H9 (cell line): Measurements from ENCODE around the gene NEURL1. TPM values are rescaled to one million over a fixed set of nuclear protein-coding genes. Genes with fewer than 3 reads are reported as not detected.

Source experiments
- DNase-seq: peaks from one replicate; pipeline ENCODE4 v3.0.0-alpha.2; 2017
- H2AFZ ChIP-seq: one replicate; pipeline ENCODE4 v1.6.1; 2013; ENCODE audit warnings: mild to moderate bottlenecking, low read length, control low read depth, moderate library complexity
- H2AK5ac ChIP-seq: 2 replicates; pipeline ENCODE4 v1.6.1; 2013; ENCODE audit warnings: low read length, control low read depth, mixed read lengths; ENCODE audit not compliant: insufficient read length
- H2BK120ac ChIP-seq: one replicate; pipeline ENCODE4 v1.6.1; 2013; ENCODE audit warnings: low read depth, mild to moderate bottlenecking, low read length, control low read depth, inconsistent platforms; ENCODE audit not compliant: poor library complexity, severe bottlenecking
- H2BK12ac ChIP-seq: 2 replicates; pipeline ENCODE4 v1.6.1; 2013; ENCODE audit warnings: low read length, control low read depth, mixed read lengths, low read depth; ENCODE audit not compliant: insufficient read length
- H2BK15ac ChIP-seq: 2 replicates; pipeline ENCODE4 v1.6.1; 2013; ENCODE audit warnings: low read depth, low read length, control low read depth
- H2BK20ac ChIP-seq: one replicate; pipeline ENCODE4 v1.6.1; 2013; ENCODE audit warnings: low read depth, mild to moderate bottlenecking, low read length, control low read depth, inconsistent platforms; ENCODE audit not compliant: poor library complexity, severe bottlenecking
- H2BK5ac ChIP-seq: 2 replicates; pipeline ENCODE4 v1.6.1; 2013; ENCODE audit warnings: low read length, control low read depth, mixed read lengths; ENCODE audit not compliant: insufficient read length
- H3K14ac ChIP-seq: 2 replicates; pipeline ENCODE4 v1.6.1; 2013; ENCODE audit warnings: low read length, control low read depth; ENCODE audit not compliant: insufficient read depth
- H3K18ac ChIP-seq: 2 replicates; pipeline ENCODE4 v1.6.1; 2013; ENCODE audit warnings: low read depth, mild to moderate bottlenecking, mixed read lengths, low read length, control low read depth; ENCODE audit not compliant: insufficient read length
- H3K23ac ChIP-seq: 2 replicates; pipeline ENCODE4 v1.6.1; 2013; ENCODE audit warnings: low read length, control low read depth, mixed read lengths, low read depth; ENCODE audit not compliant: insufficient read length
- H3K23me2 ChIP-seq: 2 replicates; pipeline ENCODE4 v1.6.1; 2013; ENCODE audit warnings: low read depth, mild to moderate bottlenecking, mixed read lengths, low read length, control low read depth; ENCODE audit not compliant: insufficient read length, poor library complexity, severe bottlenecking
- H3K27ac ChIP-seq: 2 replicates; pipeline ENCODE4 v1.5.1; 2013; ENCODE audit warnings: low read length, control low read depth, mixed read lengths, low read depth; ENCODE audit not compliant: insufficient read length
- H3K27me3 ChIP-seq: 2 replicates; pipeline ENCODE4 v1.6.1; 2013; ENCODE audit warnings: low read length, control low read depth, inconsistent platforms; ENCODE audit not compliant: insufficient read depth
- H3K4ac ChIP-seq: 2 replicates; pipeline ENCODE4 v1.6.1; 2013; ENCODE audit warnings: low read depth, mild to moderate bottlenecking, control low read depth, inconsistent platforms, low read length, moderate library complexity
- H3K4me1 ChIP-seq: 2 replicates; pipeline ENCODE4 v1.6.1; 2013; ENCODE audit warnings: low read length, control low read depth, inconsistent platforms; ENCODE audit not compliant: insufficient read depth
- H3K4me2 ChIP-seq: 2 replicates; pipeline ENCODE4 v1.6.1; 2013; ENCODE audit warnings: low read length, control low read depth, mixed read lengths; ENCODE audit not compliant: insufficient read length, insufficient read depth
- H3K56ac ChIP-seq: 2 replicates; pipeline ENCODE4 v1.6.1; 2013; ENCODE audit warnings: low read depth, mild to moderate bottlenecking, mixed read lengths, low read length, control low read depth; ENCODE audit not compliant: insufficient read length
- H3K79me1 ChIP-seq: 2 replicates; pipeline ENCODE4 v1.6.1; 2013; ENCODE audit warnings: low read depth, mild to moderate bottlenecking, moderate library complexity, low read length, control low read depth, inconsistent platforms; ENCODE audit not compliant: insufficient read depth, poor library complexity, severe bottlenecking
- H3K79me2 ChIP-seq: 2 replicates; pipeline ENCODE4 v1.6.1; 2013; ENCODE audit warnings: low read length, control low read depth, inconsistent platforms; ENCODE audit not compliant: insufficient read depth
- H3K9ac ChIP-seq: 2 replicates; pipeline ENCODE4 v1.6.1; 2013; ENCODE audit warnings: low read length, control low read depth, mixed read lengths; ENCODE audit not compliant: insufficient read length; ENCODE audit errors: extremely low read depth
- H3K9me3 ChIP-seq: one replicate; pipeline ENCODE4 v1.6.1; 2013; ENCODE audit warnings: low read depth, low read length, inconsistent platforms; ENCODE audit not compliant: control insufficient read depth
- H3T11ph ChIP-seq: one replicate; pipeline ENCODE4 v1.6.1; 2013; ENCODE audit warnings: mild to moderate bottlenecking, low read length, control low read depth, inconsistent platforms
- H4K20me1 ChIP-seq: one replicate; pipeline ENCODE4 v1.6.1; 2013; ENCODE audit not compliant: control insufficient read depth, insufficient read length, insufficient read depth
- H4K5ac ChIP-seq: 2 replicates; pipeline ENCODE4 v1.6.1; 2013; ENCODE audit warnings: low read depth, mild to moderate bottlenecking, mixed read lengths, low read length, control low read depth; ENCODE audit not compliant: insufficient read length
- H4K8ac ChIP-seq: replicated peaks from 2 replicates; pipeline ENCODE4 v1.6.1; 2013; ENCODE audit warnings: low read length, control low read depth, mixed read lengths, low read depth; ENCODE audit not compliant: insufficient read length
- H4K91ac ChIP-seq: 2 replicates; pipeline ENCODE4 v1.6.1; 2013; ENCODE audit warnings: low read depth, mild to moderate bottlenecking, moderate library complexity, mixed read lengths, low read length, control low read depth; ENCODE audit not compliant: insufficient read length
- H3K27ac Mint-ChIP-seq, 3 experiments: 2 replicates in 2 of 3; 3 replicates in 1 of 3; pipeline ENCODE4 v1.8.0; 2020 to 2021; ENCODE audit warnings: mixed read lengths in 3 of 3, mild to moderate bottlenecking in 1 of 3, moderate library complexity in 1 of 3
- H3K27me3 Mint-ChIP-seq: 2 replicates; pipeline ENCODE4 v1.8.0; 2021; ENCODE audit warnings: low read depth, mild to moderate bottlenecking, moderate library complexity, mixed read lengths
- H3K36me3 Mint-ChIP-seq, 3 experiments: 2 replicates in 2 of 3; 3 replicates in 1 of 3; pipeline ENCODE4 v1.8.0; 2020 to 2021; ENCODE audit warnings: low read depth in 3 of 3, mixed read lengths in 3 of 3; ENCODE audit not compliant: insufficient read depth in 1 of 3
- H3K4me1 Mint-ChIP-seq, 2 experiments: 2 replicates each; pipeline ENCODE4 v1.8.0; 2020; ENCODE audit warnings: mixed read lengths in 2 of 2
- H3K4me3 Mint-ChIP-seq, 2 experiments: 2 replicates in 1 of 2; 3 replicates in 1 of 2; pipeline ENCODE4 v1.8.0; 2020 to 2021; ENCODE audit warnings: mild to moderate bottlenecking in 2 of 2, mixed read lengths in 2 of 2, moderate library complexity in 1 of 2
- H3K9me3 Mint-ChIP-seq, 2 experiments: 2 replicates in 1 of 2; 3 replicates in 1 of 2; pipeline ENCODE4 v1.8.0; 2020; ENCODE audit warnings: mild to moderate bottlenecking in 2 of 2, mixed read lengths in 2 of 2, moderate library complexity in 1 of 2
- CTCF ChIP-seq: fragments of 200-600 bp; sonication (generic); conservative IDR thresholded peaks from 3 replicates; pipeline ENCODE4 v1.8.0; 2021; ENCODE audit warnings: antibody characterized with exemption, mild to moderate bottlenecking
- WGBS: extraction: QIAGEN DNeasy Blood & Tissue Kit; methylation state at CpG from one replicate; pipeline ENCODE4 v1.1.7; 2013; ENCODE audit warnings: missing lambda C conversion rate, low lambda C conversion rate, mixed read lengths; ENCODE audit not compliant: insufficient read length; ENCODE audit errors: extremely low coverage; 5-methylcytosine and 5-hydroxymethylcytosine counted together
- total RNA-seq: library from RNA; stranded (reverse); gene quantifications from 2 replicates; pipeline ENCODE4 v1.2.1, GENCODE V29; 2021

The NEURL1 gene
- total RNA-seq, 1 experiment from 2014 or later: 1.2 TPM

- no peak overlapping the region for H3T11ph ChIP-seq
- H2BK20ac ChIP-seq: no peak overlapping the region
- no peaks in the 10 kb centered on the region for H3K9me3 ChIP-seq
- H2AK5ac ChIP-seq: no peak overlapping the region
- H3K36me3 Mint-ChIP-seq: peaks cover 0 to 5% (median 4%) of the 10 kb centered on the region in 3 experiments; a peak in 4 of 7 replicates
- no peak overlapping the region for H2BK15ac ChIP-seq
- no peak overlapping the region for H3K4me2 ChIP-seq
- H3K4me1 ChIP-seq: no peaks in the 10 kb centered on the region
- H3K9ac ChIP-seq: no peak overlapping the region
- WGBS: no CpG with 5 or more reads among the region's 22 CpGs
- no peak overlapping the region for H3K23ac ChIP-seq
- no peak for TF ChIP-seq CTCF
- no peak overlapping the region for H2BK12ac ChIP-seq
- H2AFZ ChIP-seq: no peak overlapping the region
- no peak overlapping the region for H3K14ac ChIP-seq
- no peak overlapping the region for H3K56ac ChIP-seq
- H2BK120ac ChIP-seq: no peak overlapping the region
- H3K9me3 Mint-ChIP-seq: no peaks in the 10 kb centered on the region
- no peak overlapping the region for H3K4ac ChIP-seq
- H4K20me1 ChIP-seq: no peaks in the 10 kb centered on the region
- H3K4me3 Mint-ChIP-seq: no peak overlapping the region
- no peaks in the 10 kb centered on the region for H3K79me1 ChIP-seq
- H4K91ac ChIP-seq: no peak overlapping the region
- no peaks in the 10 kb centered on the region for H3K27me3 ChIP-seq
- no peak overlapping the region for H4K8ac ChIP-seq
- no peaks in the 10 kb centered on the region for H3K23me2 ChIP-seq
- H3K27me3 Mint-ChIP-seq: no peaks in the 10 kb centered on the region; the same call in 1 of the 2 replicates
- no peak overlapping the region for H3K27ac ChIP-seq
- H3K18ac ChIP-seq: no peak overlapping the region
- H4K5ac ChIP-seq: no peak overlapping the region
- DNase-seq: no peak
- no peaks in the 10 kb centered on the region for H3K79me2 ChIP-seq
- no peak overlapping the region for H2BK5ac ChIP-seq
- peak overlapping the region in 1 of 3 experiments; percentile 90; a peak in 4 of 7 replicates for H3K27ac Mint-ChIP-seq
- 0 out of 4 replicates have a peak, but pooled peaks cover 0 to 8% of the 10 kb centered on the region in 2 experiments for H3K4me1 Mint-ChIP-seq
These were observed 133.8 kb downstream of the NEURL1 start for GRCh38 chr10:103627111-103627892.
